HG02588 (cell line): ENCODE data around the gene KRTAP10-10.
"Not testable (repeated sequence)": the region's sequence is repeated elsewhere in the genome, so short reads cannot be mapped to it uniquely, and the experiment has no call there.

Experiments used
- ATAC-seq: cut with Tn5 transposase; IDR thresholded peaks from one replicate; pipeline ENCODE4 v1.9.1; 2021; ENCODE audit warnings: mild to moderate bottlenecking, moderate library complexity; ENCODE audit not compliant: unreplicated experiment

Gene KRTAP10-10

GRCh38 chr21:44623575-44623974 lies 13.6 kb upstream of the KRTAP10-10 start:
- ATAC-seq: no peak

- ATAC-seq: no peak
Measured at GRCh38 chr21:44625756-44626155, 11.4 kb upstream of the KRTAP10-10 start.

- no peak for ATAC-seq
Measured at GRCh38 chr21:44626262-44626661, 10.9 kb upstream of the KRTAP10-10 start.

DNA sequence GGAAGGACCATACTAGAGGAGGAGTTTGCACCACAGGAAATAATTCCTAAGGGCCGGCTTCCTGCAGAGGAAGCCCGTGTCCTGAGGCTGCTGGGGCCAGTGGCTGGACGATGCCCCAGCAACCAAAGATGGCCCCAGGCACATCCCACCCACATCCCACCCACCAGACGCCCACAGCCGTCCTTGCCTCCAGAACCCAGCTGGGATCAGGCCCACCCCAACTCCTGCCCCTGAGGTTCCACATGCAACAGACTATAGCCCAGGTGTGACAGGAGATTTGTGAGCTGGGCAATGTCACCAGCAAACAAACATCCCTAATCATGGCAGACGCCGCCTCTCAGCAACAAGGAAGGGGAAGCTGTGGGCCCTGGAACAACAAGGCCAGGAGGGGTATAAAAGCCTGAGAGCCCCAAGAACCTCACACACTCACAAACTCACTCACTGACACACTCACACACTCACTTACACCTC lies 10.4 kb upstream of the KRTAP10-10 start, which contains the start of gene KRTAP10-9:
Gene KRTAP10-9 (plus strand): TSS at position 421 of the 471 bp plus-strand sequence. CDS start 79 bp downstream, outside the sequence.
- no peak for ATAC-seq

- not testable (repeated sequence) for ATAC-seq
Measured at GRCh38 chr21:44627181-44627822, 9.9 kb upstream of the KRTAP10-10 start.

DNA sequence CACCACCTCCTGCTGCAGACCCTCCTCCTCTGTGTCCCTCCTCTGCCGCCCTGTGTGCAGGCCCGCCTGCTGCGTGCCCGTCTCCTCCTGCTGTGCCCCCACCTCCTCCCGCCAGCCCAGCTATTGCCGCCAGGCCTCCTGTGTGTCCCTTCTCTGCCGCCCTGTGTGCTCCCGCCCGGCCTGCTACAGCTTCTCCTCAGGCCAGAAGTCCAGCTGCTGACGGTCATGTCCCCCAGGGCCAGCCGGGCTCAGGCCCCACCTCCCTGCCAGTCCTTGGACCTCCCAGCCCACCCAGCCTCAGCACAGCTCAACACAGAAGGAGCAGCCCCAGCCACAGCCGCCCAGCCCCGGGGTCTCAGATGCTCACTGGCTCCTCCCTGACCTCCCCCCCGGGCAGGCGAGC lies 9.3 kb upstream of the KRTAP10-10 start:
- not testable (repeated sequence) for ATAC-seq

DNA sequence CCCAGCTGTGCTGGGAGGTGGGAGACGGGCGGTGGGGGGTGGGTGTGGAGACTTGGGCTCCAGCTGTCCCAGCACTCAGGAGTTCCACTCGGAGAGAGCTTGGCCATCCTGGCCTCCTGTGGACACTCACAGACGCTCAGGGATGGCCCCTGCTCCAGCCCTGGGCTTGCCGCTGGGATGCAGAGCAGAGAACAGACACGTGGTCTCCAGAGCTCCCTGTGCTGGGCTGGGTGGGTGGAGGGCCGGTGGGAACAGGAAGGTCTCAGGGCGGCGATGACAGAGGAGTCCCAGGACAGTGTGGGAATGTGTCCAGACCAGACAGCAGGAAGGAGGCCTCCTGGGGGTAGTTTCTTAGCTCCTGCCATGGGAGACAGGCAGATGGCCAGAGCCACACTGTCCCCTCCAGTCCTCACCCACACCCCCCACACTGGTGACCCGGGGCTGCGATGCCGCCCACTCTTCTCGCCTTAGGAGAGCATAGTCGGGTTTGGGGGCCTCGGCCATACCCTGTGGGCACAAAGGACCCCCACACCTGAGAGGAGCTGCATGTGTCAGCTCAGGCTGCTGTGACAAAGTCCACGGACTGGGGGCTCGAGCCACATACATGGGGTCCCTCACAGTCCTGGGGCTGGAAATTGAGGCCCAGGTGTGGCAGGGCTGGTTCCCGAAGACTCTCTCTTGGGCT lies 8.3 kb upstream of the KRTAP10-10 start:
- no peak for ATAC-seq

- ATAC-seq: no peak
Measured at GRCh38 chr21:44630440-44630839, 6.7 kb upstream of the KRTAP10-10 start.

- ATAC-seq: no peak
Measured at GRCh38 chr21:44632067-44632466, 5.1 kb upstream of the KRTAP10-10 start.

DNA sequence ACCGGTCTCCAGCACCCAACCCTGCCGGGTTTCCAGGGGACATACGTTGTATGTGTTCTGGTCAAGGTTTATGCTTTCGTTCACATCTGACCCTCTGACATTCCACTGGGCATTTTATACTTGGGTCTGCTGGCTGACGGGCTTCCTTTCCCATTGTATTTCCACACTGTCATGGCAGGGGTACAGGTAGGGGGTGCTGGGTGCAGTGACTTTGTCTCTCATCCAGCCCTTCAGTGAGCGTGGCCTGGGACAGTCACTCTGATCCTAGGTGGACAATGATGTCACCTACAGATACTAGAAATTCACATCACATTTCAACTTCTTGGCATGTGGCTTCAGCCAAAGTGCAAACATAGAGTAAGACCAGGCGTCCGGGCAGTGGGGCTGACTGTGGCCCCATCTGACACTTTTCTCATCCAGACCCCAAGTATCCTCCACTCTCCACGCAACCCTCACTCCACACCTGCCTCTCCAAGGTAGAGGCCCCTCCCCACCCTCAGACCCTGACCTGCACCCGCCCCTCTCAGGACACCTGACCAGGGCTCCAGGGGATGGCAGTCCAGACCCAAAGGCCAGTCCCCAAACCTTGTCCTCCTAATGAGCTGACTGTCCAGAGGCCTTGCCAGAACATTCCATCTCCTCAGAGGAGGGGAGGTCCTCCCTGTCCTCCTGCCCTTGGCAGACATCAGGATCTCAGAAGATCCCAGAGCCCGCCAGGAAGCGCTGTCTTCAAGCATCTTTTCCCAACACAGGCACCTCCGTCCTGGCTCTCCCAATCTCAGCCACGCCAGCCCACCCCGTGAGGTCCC lies 743 bp upstream of the KRTAP10-10 start:
- no peak for ATAC-seq

GRCh38 chr21:44637851-44638348 lies 744 bp downstream of the KRTAP10-10 start:
- ATAC-seq: not testable (repeated sequence)

GRCh38 chr21:44638506-44639330 lies 1.6 kb downstream of the KRTAP10-10 start:
- ATAC-seq: not testable (repeated sequence)

DNA sequence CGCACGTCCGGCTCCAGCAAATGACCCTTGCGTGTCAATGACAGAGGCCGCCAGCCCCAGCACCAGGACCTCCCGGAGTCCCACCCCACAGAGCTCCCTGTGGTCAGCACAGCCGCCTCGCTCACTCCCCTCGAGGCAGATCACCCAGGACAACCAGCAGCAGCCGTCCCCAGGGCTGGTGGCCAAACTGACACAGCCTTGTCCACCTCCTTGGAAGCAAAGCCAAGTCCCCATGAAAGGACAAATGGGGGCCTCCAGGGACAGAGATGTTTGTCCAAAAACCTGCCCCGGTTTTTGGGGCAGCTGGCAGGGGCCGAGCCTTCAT lies 2.1 kb downstream of the KRTAP10-10 start:
- no peak for ATAC-seq

GRCh38 chr21:44640761-44641160 lies 3.6 kb downstream of the KRTAP10-10 start:
- ATAC-seq: no peak

DNA sequence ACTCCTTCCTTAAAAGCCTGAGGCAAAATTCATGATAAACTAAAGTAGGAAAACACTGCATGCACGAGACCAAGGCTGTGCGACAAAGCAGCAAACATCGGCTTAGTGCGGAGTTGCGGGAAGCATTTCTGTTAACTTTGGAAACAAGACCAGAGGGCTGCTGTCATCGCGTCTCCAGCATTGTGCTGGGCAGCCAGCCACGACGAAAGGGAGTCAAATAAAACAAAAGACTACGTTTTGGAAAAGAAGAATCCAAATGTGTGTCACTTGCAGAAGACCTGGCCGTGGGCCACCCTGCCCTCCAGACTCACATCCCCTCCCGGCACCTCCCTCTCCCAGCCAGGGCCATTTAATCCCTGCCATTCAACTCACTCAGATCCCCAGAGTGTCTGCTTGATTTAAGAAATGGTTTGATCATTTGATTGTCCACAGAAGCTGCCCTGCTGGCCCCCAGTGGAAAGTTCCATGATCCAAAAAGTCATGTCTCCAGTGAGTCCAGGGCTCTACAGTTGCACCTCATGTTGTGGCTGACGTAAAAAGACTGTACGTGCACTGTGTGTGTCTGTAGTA lies 6.7 kb downstream of the KRTAP10-10 start:
- no peak for ATAC-seq

- no peak for ATAC-seq
Measured at GRCh38 chr21:44644878-44645277, 7.7 kb downstream of the KRTAP10-10 start.

DNA sequence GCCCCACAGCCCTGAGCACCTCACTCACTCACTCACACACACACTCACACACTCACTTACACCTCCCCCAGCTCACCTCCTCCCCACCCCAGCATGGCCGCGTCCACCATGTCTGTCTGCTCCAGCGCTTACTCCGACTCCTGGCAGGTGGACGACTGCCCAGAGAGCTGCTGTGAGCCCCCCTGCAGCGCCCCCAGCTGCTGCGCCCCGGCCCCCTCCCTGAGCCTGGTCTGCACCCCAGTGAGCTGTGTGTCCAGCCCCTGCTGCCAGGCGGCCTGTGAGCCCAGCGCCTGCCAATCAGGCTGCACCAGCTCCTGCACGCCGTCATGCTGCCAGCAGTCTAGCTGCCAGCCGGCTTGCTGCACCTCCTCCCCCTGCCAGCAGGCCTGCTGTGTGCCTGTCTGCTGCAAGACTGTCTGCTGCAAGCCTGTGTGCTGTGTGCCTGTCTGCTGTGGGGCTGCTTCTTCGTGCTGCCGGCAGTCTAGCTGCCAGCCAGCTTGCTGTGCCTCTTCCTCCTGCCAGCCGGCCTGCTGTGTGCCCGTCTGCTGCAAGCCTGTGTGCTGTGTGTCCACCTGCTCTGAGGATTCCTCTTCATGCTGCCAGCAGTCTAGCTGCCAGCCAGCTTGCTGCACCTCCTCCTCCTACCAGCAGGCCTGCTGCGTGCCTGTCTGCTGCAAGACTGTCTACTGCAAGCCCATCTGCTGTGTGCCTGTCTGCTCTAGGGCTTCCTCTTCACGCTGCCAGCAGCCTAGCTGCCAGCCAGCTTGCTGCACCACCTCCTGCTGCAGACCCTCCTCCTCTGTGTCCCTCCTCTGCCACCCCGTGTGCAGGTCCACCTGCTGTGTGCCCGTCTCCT lies 9.4 kb downstream of the KRTAP10-10 start, which contains the start of gene KRTAP10-11:
Gene KRTAP10-11 (plus strand): TSS at position 49 of the 856 bp plus-strand sequence. CDS start 45 bp downstream, at position 94.
- ATAC-seq: not testable (repeated sequence)

DNA sequence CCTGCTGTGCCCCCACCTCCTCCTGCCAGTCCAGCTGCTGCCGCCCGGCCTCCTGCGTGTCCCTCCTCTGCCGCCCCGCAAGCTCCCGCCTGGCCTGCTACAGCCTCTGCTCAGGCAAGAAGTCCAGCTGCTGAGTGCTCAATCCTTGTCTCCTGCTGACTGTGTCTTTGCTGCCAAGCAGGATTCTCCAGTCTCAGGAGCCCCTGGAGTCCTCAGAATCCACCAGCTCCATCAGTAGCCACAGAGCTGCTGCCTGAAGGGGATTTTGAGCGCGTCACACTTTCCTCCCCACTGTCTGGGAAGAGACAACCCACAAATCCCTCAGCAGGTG lies 10.0 kb downstream of the KRTAP10-10 start:
- ATAC-seq: no peak
